GM18873 (cell line): Measurements from ENCODE around the gene RAB3IL1.

ENCODE experiments used
- ATAC-seq: cut with Tn5 transposase; IDR thresholded peaks from one replicate; pipeline ENCODE4 v1.9.1; 2021; ENCODE audit warnings: mild to moderate bottlenecking, moderate library complexity, moderate number of reproducible peaks; ENCODE audit not compliant: unreplicated experiment, low FRiP score

The RAB3IL1 gene

DNA sequence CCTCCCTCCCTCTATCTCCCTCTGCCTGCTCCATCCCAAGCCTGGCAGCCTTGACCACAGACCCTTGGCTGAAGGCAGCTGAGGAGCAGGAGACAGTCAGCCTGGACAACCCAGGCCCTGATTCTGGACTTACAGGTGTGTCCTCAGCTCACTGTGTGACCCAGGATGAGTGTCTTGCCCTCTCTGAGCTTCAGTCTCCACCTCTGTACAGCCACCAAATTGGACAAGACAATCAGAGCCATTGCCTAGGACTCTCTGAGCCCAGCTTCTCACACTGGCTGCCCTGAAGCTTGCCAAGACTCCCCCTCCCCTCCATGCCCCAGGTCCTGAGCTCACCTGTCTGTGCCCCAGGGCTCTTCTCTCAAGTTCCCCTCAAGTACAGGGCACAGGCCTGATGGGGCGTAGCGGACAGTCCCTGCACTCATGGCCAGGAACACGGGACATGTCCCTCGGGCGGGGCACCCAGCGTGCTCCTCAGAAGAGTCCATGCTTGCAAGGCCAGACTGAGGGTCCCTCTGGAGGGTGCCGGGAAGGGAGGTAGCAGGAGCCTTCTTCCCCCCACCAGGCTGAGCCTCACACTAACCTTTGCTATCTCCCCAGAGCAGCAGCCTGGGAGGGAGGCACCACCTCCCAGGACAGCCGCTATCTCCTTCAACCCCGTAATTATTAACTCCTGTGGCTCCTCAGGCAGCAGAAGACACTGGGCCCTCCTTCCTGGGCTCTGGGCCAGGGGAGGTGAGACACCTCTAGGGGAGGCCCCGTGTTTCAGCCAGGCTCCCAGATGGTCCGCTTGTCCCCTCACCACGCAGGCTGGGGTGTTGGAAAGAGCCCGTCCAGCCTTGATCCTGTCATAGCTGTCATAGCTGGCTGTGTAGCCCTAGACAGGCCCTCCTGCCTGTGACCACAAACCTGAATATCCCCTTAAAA, 2.6 kb upstream of the RAB3IL1 start:
- no peak for ATAC-seq

DNA sequence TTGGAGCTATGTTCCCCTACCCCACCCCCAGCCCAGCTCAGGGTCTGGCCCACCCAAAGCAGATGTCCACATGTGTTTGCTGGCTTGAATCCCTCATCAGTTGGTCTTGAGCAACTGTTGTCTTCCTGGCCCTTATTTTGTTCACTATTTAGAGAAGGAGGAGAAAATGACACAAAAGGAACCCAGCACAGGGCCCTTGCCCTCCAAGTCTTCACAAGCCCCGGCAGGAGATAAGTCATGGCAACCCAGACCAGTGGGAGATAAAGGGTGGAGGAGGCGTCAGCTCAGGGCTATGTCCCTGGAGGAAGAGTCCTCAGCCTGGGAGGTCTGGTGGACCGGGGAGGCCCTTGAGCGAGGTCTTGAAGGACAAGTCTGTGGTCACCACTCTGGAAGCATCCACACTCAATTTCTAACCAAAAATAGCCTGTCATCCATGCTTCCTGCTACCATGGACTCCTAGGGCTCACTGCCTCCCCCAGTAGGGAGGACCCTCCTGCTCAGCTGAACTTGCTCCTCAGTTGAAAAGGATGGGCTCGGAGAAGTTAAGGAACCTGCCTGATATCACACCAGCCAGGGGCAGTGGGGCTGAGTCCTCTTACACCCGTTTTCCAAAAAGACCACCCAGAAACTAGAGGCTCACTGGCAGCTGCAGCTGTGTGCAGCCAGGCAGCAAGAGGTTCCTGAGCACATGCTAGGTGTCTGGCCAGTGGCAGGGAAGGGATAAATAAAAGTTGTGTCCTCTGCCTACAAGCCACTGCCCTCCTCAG, 1.8 kb upstream of the RAB3IL1 start:
- ATAC-seq = no peak

DNA sequence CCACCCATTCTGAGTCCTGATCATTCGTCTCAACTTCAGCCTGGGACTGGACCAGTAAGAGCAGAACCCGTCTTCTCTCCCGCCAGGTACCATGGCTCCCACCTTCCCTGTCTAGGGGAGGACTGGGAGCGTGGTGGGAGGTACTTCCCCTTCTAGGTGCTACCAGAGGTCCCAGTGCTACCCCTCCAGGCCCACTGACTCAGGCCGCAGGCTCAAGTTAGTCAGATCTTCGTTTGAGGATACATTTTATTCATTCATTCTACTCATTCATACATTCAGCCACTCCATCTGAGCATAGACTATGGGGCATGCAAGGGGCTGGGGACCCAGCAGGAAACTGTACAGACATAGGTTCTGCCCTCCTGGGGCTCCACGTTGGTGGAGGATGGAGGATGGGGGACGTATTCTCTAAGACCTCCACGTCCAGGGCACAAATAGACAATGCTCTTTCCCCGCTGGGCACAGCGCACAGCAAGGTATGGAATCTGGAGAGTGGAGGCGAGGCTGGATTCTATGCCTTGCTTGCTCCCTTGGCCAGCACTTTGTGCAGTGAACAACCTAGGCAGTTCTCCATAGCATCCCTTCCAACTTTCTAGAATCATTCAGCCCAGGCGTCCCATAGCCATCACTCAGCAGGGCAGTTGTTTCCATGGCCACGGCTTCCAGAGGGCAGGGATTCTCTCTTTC, 1.0 kb upstream of the RAB3IL1 start:
- no peak for ATAC-seq

DNA sequence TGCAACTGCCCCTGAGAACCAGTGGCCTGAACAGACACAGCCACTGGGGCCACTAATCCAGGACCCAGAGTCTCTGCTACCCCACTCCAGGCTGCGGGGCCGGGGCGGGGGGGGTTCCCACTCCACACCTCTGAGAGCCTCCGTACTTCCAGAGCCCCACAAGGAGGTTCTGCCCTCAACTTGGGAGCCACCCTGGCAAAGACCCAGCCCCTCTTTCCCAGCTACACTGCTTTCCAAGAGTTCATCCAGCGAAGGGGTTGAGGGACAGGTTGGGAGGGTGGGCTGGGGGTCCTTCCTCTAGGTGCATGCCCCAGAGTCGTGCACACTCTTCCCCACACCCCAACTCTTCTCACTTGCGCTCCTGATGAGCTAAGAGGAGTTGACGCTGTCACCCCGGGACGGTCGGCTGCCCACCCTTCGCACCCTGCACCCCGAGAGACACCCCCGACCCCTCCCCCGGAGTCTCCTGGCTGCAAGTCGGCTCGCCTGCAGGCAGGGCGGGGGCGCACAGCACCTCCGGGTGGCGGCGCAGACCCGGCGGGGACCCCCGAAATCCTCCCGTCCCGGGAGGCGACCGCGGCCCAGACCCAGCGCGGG, 531 bp downstream of the RAB3IL1 start:
- no peak for ATAC-seq

DNA sequence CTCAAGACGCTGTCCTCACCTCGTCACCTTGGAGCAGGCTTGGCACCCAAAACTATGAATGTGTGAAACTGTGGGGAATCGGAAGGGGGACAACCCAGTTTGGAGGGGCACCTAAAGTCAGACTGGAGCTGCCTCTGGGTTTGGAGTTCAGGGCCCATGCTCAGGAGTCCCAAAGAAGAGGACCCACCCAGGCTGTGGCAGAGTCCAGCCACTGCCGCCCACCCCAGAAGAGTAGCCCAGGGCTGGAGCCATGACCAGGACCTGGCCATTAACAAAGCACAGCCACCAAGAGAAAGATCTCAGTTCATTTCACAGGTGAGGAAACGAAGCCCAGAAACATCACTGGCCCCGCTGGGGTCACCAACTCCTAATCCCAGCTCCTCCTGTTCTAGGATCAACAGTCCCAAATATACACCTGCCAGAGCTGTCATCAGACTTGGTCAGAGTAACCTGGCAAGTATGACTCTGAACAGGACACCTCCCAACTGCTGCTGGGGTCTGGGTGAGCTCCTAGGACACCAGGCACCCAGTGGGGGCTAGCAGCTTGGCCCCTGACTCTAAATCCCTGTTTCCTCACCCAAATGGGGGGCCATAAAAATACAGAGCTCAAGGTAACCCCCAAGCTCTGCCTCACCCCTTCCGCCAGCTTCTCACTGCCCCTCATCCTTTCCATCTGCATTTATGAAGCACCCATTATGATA, 2.7 kb downstream of the RAB3IL1 start:
- ATAC-seq = no peak

DNA sequence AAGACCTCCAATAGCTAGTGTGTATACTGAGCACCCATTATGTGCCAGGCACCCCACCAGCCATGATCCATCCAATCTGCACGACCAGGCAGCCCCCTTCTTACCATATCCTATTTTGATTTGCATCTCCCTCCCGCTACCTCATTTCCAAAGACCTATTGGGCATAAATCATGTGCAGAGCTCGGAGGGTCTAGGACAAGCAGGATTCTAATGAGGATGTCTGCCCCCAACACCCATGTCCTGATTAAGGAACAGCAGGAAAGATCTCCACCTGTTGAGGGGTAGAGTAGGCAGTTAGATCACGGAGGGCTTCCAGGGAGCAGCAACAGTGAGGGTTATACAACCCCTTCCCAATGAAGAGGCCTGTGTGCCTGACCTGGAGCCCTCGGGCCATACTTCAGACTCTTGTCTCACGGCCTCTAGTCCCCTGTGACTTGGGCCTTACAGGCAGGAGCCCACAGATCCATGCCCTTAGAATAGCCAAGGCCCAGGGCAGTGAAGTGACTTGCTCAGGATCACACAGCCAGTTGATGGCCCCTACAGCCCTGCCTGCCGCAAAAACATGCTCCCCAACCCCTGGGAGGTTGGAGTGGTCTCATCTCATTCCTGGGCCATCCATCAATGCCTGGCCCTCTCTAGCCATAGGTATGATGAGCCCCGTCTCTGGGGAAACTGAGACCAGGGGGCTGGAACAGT, 3.5 kb downstream of the RAB3IL1 start:
- ATAC-seq = no peak

DNA sequence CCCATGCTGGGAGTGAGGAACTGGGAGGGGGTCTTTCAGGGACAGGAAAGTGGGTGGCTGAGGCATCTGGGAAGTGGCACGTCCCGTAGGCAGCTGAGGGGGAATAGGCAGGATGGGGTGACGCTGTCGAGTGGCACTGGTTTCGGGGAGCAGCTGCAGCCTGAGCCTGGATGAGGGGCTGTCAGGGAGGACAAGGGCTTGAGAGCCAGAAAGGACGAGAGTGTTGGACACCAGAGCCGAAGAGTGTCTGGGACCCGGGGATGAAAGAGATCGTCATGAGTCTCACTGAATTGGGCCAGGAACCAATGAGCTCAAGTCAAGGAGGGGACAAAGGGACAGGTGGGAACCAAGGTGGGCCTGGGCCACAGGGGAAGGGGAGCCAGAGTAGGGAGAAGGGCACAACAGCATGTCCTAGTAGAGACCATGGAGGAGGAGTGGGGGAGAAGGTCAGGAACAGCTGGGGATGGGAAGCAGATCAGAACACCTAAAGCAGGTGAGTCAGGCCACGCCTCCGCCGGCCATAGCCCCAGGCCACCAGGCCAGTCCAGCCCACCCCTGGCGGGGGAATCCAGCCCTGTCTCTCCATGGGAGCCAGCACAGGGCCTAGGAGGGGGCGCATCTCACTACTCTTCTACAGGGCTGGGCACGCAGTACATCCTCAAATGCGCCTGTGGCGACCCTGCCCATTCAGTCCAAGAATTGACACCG, 4.2 kb downstream of the RAB3IL1 start:
- no peak for ATAC-seq

DNA sequence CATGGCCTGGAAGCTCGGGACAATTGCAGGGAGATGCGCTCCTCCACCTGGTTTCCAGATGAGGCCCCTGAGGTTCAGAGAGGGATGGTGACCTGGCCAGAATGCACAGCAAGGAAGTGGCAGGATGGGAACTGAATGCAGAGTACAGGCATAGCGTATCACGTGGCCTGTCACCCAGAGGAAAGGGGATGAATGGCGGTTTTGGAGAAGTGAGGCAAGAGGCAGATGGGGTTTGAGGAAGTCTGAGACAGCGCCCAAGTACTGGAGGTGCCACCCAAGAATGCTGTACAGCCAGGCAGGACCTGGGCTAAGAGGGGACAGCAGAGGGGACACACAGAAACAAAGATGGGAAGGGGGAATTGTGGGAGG, 4.9 kb downstream of the RAB3IL1 start:
- no peak for ATAC-seq

DNA sequence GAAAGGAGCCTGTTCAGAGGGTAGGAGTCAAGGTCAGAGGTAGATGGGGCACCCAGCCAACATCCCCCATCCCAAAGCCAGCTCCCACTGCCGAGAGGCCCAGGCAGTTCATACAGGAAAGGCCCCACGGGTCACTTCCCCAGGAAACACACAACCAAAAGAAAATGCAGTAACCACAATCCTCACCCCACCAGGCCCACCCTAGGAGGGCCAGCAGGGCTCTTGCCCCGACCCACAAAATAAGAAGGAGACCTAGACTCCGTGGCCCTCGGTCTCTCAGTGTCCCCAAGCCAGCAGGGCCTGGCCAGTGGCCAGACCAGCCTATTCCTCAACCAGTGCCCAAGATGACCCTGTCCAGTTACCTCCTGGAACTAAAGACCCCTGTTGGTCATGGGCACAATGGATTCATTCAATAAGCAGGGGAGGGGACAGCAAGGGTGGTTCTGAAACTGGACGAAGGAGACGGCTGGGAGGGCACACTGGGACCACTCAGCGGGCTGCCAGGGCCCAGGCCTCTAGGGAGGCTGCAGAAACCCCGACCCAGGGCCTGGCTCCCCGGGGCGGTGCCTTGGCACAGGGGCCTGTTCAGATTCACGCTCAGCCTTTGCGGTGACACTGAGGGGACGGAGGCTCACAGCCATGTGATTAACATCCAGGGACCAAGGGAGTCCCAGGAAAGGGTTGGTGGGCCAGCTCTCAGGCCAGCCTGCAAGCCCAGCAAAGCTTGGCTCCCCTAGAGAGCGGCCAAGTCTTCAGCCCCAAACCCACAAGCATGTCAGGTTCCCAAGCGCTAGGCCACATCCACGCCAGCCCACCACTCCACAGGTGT, 5.5 kb downstream of the RAB3IL1 start:
- ATAC-seq = no peak

DNA sequence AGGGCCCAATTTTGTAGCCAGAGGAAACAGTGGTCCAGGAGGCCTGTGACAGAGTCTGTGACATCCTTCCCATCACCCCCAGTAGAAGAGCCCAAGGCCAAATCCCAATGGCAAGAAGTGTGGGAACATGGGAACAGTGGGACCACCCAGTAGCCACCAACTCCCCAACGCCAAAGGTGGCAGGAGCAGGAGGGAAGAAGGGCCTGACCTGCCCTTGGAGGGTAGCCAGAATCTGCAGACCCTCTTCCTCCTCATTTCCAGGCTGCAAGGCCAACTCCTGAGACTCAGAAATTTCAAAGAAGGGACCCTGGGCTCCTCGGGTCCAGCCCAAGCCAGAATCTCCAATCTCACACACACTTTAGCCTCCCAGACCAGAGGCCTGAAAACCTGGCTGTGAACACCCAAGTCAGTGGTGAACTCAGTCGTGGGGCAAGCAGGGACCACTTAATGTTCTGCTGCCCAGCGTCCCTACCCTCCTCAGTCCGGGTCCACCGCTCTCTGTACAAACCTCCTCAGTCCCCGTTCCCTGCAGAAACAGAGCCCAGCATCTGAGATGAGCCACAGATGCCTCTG, 6.2 kb downstream of the RAB3IL1 start:
- ATAC-seq = no peak

DNA sequence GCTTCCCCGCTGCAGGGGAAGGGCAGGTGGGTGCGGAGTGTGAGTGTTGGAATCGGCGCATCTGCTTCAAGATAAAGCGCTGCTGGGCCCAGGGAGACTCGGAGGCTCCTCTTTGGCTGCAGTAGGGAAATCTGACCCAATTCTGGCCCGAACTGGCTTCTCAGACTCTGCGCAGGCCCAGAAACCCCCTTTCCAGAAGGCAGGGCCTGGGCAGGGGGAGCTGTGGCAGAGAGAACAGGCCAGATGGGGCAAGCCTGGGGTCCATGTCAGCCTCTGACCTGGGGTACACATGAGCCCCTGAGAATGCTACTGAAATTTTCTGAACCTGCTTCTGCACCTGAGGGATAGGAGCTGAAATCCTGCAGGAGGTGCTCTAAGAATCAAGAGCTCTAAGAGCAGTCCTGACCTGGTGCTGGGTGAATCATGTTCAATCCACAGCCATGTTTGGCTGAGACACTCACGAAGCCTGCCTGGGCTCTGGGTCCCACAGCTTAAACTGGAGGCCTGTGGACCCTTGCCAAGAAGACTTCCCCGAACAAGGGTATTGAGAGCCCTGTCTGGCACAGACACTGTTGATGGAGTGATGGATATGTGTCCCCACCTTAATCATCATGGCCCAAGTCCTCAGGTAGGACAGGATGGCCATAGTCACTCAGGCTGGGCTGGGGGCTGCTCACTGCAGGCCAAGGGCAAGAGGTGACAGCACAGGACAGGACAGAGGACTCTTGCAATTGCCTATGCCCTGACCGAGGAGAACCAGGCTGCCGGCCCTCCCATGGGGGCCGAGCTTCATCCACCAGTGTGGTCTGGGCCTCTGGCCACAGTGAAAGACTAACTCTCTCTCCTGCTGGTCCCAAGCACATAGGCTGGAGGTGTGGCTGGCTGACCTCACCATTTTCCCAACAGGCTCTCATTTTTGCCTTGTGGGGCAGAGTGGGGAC, 6.9 kb downstream of the RAB3IL1 start:
- no peak for ATAC-seq

DNA sequence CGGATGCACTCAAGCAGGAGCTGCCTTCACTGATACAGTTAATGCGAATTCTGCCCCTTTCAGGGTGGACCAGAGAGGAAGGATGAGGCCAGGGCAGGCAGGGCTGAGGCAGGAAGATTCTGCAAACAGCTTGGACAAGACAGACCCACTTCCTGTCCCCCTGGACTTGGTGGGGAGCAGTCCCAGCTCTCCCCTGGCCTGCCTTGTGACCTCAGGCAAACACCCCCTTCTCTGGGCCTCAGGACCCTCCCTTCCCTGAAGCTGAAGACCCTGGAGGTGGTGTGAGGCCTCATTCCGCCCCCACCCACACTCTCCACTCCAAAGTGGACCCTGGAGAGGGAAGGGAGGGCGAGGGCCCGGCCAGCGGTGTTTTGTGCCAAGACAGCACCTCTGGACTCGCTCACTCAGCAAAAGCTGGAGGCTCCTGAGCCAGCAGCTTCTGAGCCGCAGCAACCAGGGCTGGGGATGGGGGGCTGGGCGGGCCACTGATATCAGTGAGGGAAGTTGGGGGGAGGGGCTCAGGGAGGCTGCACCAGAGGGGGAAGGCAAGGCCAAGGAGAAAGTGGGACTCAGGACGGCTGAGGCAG, 8.5 kb downstream of the RAB3IL1 start:
- no peak for ATAC-seq

DNA sequence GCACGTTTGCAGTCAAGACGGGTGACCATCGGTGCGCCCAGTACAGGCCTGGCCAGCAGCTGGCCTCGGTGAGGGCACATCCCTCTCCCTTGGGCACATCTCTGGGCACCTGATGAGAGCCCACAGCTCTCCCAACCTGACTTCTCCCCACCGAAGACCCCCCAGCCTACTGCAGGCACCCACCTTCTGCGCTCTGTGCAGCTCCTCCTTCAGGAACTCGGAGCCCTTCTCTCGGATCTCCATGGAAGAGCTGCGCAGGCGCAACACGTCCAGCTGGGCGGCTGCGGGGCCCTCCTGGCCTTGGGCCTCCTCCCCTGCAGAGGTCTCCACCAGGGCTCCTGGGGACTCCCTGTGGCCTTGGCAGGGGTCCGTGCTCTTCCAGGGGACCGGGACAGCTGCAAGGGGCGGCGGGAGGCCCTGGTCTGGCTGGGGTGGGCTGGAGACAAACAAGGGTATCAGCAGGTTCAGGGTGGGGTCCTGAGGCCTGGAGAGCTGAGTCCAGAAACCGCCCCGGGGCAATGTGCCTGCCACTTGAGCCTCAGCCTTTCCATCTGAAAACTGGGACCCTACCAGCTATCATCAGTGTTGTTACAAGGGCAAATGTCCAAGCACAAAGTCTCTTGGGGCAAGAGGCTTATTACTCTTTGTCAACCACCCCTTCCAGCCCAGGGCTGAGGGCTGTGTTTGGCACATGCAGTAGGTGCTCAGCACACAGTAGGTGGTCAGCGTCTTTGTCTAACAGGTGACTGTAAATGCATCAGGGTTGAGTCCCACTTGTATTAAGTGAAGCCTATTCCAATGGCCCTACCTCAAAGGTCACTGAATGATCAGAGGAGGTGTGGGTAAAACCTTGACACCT, 9.3 kb downstream of the RAB3IL1 start:
- no peak for ATAC-seq

DNA sequence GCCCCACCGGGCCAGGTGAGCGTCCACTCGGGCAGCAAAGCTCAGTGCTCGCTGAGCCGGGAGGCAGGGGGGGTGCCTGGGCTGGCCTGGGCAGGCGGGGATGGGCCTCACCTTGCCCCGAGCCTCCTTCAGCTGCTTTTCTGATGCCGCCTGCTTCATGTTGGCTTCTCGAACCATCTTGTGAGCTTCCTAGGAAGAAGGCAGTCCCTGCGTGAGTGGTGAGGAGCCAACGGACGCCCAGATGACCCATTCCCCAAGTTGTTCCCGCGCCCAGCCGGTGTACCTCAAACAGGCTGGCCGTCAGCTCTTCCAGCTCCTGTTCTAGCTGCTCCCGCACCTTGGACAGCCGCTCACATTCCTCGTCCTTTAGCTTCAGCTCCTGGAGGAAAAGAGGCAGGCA, 10.1 kb downstream of the RAB3IL1 start:
- no peak for ATAC-seq

DNA sequence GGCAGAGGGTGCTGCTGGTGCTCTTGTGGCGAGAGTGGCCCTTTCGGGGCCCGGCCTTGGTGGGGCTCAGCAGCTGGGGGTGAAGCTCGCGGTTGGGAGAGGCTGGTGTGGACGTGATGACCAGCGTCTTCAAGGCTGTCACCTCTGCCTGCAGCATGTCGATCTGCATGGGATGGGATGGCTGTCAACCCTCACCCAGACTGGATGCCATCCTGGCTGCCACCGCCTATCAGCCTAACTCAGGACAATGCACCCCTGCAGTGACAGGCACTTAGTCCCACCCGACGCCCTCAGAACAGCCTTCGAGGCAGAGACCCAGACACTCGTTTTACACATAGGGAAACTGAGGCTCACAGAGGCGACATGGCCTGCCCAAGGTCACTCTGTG, 10.8 kb downstream of the RAB3IL1 start:
- ATAC-seq = no peak
